IPS-20b (cell line): Measurements from ENCODE around the gene KIF26A.

ENCODE experiments used
- H3K27ac ChIP-seq: one replicate; pipeline ENCODE4 v1.5.1; 2013; ENCODE audit warnings: low read length
- H3K27me3 ChIP-seq: 2 replicates; pipeline ENCODE4 v1.6.1; 2013; ENCODE audit warnings: mild to moderate bottlenecking, low read length, inconsistent platforms; ENCODE audit not compliant: insufficient read depth
- H3K36me3 ChIP-seq: 2 replicates; pipeline ENCODE4 v1.6.1; 2013; ENCODE audit warnings: low read depth, mild to moderate bottlenecking, inconsistent platforms, low read length, moderate library complexity; ENCODE audit not compliant: insufficient read depth
- H3K4me1 ChIP-seq: 2 replicates; pipeline ENCODE4 v1.6.1; 2013; ENCODE audit warnings: mild to moderate bottlenecking, control low read depth, inconsistent platforms, low read length, moderate library complexity; ENCODE audit not compliant: insufficient read depth
- H3K4me3 ChIP-seq: 2 replicates; pipeline ENCODE4 v1.5.1; 2013; ENCODE audit warnings: mild to moderate bottlenecking, low read length, inconsistent platforms
- H3K9ac ChIP-seq: 2 replicates; pipeline ENCODE4 v1.6.1; 2013; ENCODE audit warnings: low read depth, mild to moderate bottlenecking, inconsistent platforms, low read length, moderate library complexity
- H3K9me3 ChIP-seq: 2 replicates; pipeline ENCODE4 v1.6.1; 2013; ENCODE audit warnings: mild to moderate bottlenecking, low read depth, low read length, inconsistent platforms; ENCODE audit not compliant: insufficient read depth

The KIF26A gene

DNA sequence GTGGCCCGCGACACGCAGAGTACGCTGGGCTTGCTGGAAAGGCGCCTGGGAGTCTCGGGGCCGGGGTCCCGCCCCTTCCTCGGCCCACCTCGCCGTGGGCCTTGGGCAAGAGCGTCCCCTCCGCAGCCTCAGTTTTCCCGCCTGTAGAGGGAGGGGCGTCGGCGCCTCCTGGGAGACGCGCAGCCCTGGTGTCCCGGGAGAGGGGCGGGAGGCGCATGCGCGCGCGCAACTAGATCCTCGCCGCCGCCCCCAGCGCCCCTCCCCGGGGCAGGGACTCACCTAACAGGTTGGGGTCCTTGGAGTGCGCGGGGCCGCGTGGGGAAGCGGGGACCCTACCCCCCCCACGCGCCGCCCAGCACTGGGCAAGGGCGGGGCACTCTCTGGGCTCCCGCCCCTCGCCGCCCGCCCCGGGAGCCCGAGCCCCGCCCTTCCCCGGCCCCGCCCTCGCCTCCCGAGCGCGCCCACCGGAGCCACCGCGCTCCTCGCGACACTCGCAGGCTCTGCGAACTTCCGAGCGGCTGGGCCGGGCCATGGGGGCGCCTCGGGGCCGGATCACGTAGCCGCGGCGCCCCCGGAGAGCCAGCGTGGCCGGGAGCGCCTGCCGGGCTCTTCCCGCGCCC lies at the start of gene KIF26A:
KIF26A (plus strand) TSS at position 490 of the 620 bp plus-strand sequence. CDS start 136 bp downstream, outside the sequence.
- Histone ChIP-seq H3K27ac (no peak within 1 kb of the TSS), H3K36me3 (peaks cover 12% of the 10 kb centered on the region), H3K27me3 (peaks cover 53% of the 10 kb centered on the region), H3K9ac (peak within 1 kb of the TSS; percentile 69; the same call in 1 of the 2 replicates), H3K9me3 (no peaks in the 10 kb centered on the region), H3K4me3 (peak within 1 kb of the TSS; percentile 84), H3K4me1 (no peaks in the 10 kb centered on the region; the same call in 1 of the 2 replicates)

- H3K4me1 ChIP-seq, result no peaks in the 10 kb centered on the region
- no peak overlapping the region for H3K27ac ChIP-seq
- H3K9ac ChIP-seq, result no peak overlapping the region
- peaks cover 10% of the 10 kb centered on the region; the same call in 1 of the 2 replicates for H3K27me3 ChIP-seq
- no peaks in the 10 kb centered on the region for H3K36me3 ChIP-seq
- no peaks in the 10 kb centered on the region for H3K9me3 ChIP-seq
- H3K4me3 ChIP-seq, result no peak overlapping the region
Observed at GRCh38 chr14:104090071-104090748, 48.2 kb upstream of the KIF26A start.

DNA sequence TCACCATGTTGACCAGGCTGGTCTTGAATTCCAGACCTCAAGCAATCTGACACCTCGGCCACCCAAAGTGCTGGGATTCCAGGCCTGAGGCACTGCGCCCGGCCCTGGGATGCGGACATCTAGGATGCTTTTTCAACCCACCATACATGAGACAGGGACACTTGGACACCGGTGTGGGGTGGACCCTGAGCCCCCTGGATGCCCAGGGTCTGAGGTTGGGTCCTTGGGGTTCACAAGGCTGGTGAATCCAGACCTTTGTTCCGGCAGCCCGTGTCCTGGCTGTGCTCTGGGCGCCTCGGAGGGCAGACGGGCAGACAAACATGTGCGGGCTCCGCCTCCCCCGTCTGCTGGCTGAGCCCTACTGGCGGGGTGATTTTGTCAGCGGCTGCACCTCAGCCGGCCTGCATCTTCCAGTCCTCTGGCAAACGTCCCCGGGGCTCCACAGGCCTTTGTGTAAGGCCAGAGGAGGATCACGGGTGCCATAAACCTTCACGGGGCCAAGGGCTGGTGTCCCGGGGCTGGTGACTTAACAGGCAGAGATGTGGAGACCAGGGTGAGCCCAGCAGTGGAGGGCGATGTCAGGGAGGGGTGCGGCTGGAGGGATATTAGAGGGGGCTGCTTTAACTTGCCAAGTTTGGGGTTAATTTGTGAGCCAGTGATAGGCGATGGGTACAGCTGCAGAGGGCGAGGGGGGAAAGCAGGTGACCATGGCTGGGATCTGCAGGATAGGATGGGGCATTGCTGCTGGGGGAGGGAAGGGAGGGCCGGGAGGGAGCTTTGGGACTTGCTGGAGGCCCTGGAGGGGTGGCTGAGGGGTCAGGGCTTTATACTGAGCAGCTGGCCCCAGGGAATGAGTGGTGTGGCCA lies 47.1 kb upstream of the KIF26A start:
- no peaks in the 10 kb centered on the region for H3K4me1 ChIP-seq
- no peak overlapping the region for H3K9ac ChIP-seq
- no peaks in the 10 kb centered on the region for H3K36me3 ChIP-seq
- H3K27me3 ChIP-seq, result peaks cover 3% of the 10 kb centered on the region; the same call in 1 of the 2 replicates
- H3K27ac ChIP-seq, result no peak overlapping the region
- no peaks in the 10 kb centered on the region for H3K9me3 ChIP-seq
- no peak overlapping the region for H3K4me3 ChIP-seq

- no peak overlapping the region for H3K4me3 ChIP-seq
- H3K4me1 ChIP-seq, result no peaks in the 10 kb centered on the region
- no peaks in the 10 kb centered on the region for H3K9me3 ChIP-seq
- no peak overlapping the region for H3K27ac ChIP-seq
- H3K36me3 ChIP-seq, result no peaks in the 10 kb centered on the region
- no peak overlapping the region for H3K9ac ChIP-seq
- H3K27me3 ChIP-seq, result no peaks in the 10 kb centered on the region
Observed at GRCh38 chr14:104091927-104092771, 46.2 kb upstream of the KIF26A start.

- Histone ChIP-seq H3K9me3 (no peaks in the 10 kb centered on the region), H3K9ac (no peak overlapping the region), H3K4me3 (no peak overlapping the region), H3K27ac (no peak overlapping the region), H3K4me1 (no peaks in the 10 kb centered on the region), H3K36me3 (no peaks in the 10 kb centered on the region), H3K27me3 (no peaks in the 10 kb centered on the region)
Observed at GRCh38 chr14:104092931-104093365, 45.4 kb upstream of the KIF26A start.

GRCh38 chr14:104093366-104094055 lies 44.9 kb upstream of the KIF26A start:
- Histone ChIP-seq H3K27ac (no peak overlapping the region), H3K9ac (no peak overlapping the region), H3K36me3 (no peaks in the 10 kb centered on the region), H3K9me3 (no peaks in the 10 kb centered on the region), H3K4me3 (no peak overlapping the region), H3K4me1 (no peaks in the 10 kb centered on the region), H3K27me3 (no peaks in the 10 kb centered on the region)

- H3K27ac ChIP-seq, result no peak overlapping the region
- H3K9me3 ChIP-seq, result no peaks in the 10 kb centered on the region
- no peak overlapping the region for H3K4me3 ChIP-seq
- H3K9ac ChIP-seq, result no peak overlapping the region
- H3K36me3 ChIP-seq, result no peaks in the 10 kb centered on the region
- no peaks in the 10 kb centered on the region for H3K4me1 ChIP-seq
- no peaks in the 10 kb centered on the region for H3K27me3 ChIP-seq
Observed at GRCh38 chr14:104094056-104094708, 44.2 kb upstream of the KIF26A start.

- H3K9ac ChIP-seq, result no peak overlapping the region
Observed at GRCh38 chr14:104094709-104095425, 43.5 kb upstream of the KIF26A start.

DNA sequence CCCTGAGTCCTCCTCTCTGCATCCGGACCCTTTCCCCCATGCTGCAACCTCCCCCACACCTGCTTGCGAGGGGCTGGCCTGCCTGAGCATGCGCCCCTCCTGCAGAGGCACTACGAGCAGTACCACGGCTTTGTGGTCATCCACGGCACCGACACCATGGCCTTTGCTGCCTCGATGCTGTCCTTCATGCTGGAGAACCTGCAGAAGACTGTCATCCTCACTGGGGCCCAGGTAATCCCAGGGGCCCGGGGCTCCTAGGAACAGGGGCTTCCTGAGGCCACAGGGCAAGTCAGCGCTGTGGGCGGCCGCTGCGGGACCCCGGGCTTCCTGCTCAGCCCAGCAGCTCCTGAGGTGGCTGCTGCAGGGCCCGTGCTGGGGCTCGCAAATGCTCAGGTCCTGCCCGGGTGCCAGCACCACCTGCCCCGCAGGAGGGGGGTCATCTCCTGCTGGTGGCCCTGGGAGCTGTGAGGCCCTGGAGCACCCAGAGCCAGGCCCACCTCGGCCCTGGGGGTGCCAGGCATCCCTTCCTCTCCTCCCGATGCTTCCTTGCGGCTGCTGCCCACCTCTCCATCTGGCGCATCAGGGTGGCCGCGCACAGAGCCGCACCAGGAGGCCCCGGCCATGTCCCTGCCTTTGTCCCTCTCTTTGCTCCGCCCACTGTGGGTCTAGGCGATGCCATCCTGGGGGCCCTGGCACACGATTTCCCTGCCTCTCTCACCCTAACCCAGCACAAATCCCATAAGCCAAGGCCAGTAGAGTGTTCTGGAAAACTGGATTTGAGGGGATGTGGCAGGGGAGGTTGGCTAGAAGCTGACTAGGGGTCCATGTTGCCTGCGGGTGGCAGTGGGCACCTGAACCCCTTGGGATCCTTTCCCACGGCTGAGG lies 42.7 kb upstream of the KIF26A start:
- H3K9me3 ChIP-seq, result no peaks in the 10 kb centered on the region
- no peaks in the 10 kb centered on the region for H3K4me1 ChIP-seq
- no peaks in the 10 kb centered on the region for H3K27me3 ChIP-seq
- H3K9ac ChIP-seq, result no peak overlapping the region
- no peaks in the 10 kb centered on the region for H3K36me3 ChIP-seq
- H3K4me3 ChIP-seq, result no peak overlapping the region
- no peak overlapping the region for H3K27ac ChIP-seq

More at GRCh38 chr14:104094709-104095425, 43.5 kb upstream of the KIF26A start:
- Histone ChIP-seq H3K4me1 (no peaks in the 10 kb centered on the region), H3K4me3 (no peak overlapping the region), H3K9me3 (no peaks in the 10 kb centered on the region), H3K27me3 (no peaks in the 10 kb centered on the region), H3K27ac (no peak overlapping the region), H3K36me3 (no peaks in the 10 kb centered on the region)
